ENCODE results near the gene SLC6A2. TPM values are rescaled to one million over a fixed set of nuclear protein-coding genes. Genes with fewer than 3 reads are reported as not detected.

Gene SLC6A2
- 0.06 to 0.10 TPM in 2 of 5 replicates, not detected in the others for total RNA-seq (2022; extraction: Qiagen RNA extraction; ENCODE audit: low read depth)

GRCh38 chr16:55655897-55656681 is at the start of gene SLC6A2:
Gene SLC6A2 (plus strand): TSS chr16:55655988. CDS start chr16:55656695, 707 bp downstream.

Other genes with a start within 250 kb of the SLC6A2 start
- 6.6 to 14.2 TPM (median 9.3 TPM) in 5 replicates for gene MMP2, start 176.8 kb upstream of the SLC6A2 start, total RNA-seq (2022; extraction: Qiagen RNA extraction; ENCODE audit: low read depth)
- 5.7 to 6.5 TPM (median 6.0 TPM) in 5 replicates for gene LPCAT2, start 146.9 kb upstream of the SLC6A2 start, total RNA-seq (2022; extraction: Qiagen RNA extraction; ENCODE audit: low read depth)
- gene CAPNS2, start 89.3 kb upstream of the SLC6A2 start, total RNA-seq (2022; extraction: Qiagen RNA extraction; ENCODE audit: low read depth): not detected in 5 replicates
- 28.7 to 51.1 TPM (median 32.7 TPM) in 5 replicates for gene CES1, start 177.1 kb downstream of the SLC6A2 start, total RNA-seq (2022; extraction: Qiagen RNA extraction; ENCODE audit: low read depth)
- not detected in 5 replicates for gene CES5A, start 219.4 kb downstream of the SLC6A2 start, total RNA-seq (2022; extraction: Qiagen RNA extraction; ENCODE audit: low read depth)

Measured in A549 treated with RU486 at 1 μM for 4 hours (cell line).